Loucy (cell line): ENCODE results near the gene GSTT2.

Source experiments
- EZH2phosphoT487 ChIP-seq: fragments of 200-600 bp; IDR thresholded peaks from 2 replicates; pipeline ENCODE4 v1.6.1; 2018; ENCODE audit warnings: antibody characterized with exemption, mild to moderate bottlenecking, moderate library complexity, borderline replicate concordance
- TF ChIP-seq, protein P1 (sequence below): fragments of 200-600 bp; sonication (generic); conservative IDR thresholded peaks from 2 replicates; pipeline ENCODE4 v1.5.1; 2014; ENCODE audit warnings: mild to moderate bottlenecking, antibody characterized with exemption, low read length

DNA sequence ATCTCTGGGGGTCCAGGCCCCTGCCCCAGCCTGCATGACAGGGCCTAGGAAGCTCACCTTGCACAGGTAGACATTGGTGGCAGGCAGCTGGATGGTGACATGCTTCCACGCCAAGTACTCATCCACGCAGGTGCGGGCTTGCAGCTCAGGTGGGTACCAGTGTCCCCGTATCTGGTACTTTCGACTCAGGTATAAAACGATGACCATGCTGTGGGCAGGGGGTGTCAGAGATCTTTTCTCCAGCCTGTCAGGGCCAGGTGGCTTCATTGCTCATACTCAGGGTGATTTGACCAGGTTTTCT, 26.9 kb downstream of the GSTT2 start:
- TF ChIP-seq, protein P1, sequence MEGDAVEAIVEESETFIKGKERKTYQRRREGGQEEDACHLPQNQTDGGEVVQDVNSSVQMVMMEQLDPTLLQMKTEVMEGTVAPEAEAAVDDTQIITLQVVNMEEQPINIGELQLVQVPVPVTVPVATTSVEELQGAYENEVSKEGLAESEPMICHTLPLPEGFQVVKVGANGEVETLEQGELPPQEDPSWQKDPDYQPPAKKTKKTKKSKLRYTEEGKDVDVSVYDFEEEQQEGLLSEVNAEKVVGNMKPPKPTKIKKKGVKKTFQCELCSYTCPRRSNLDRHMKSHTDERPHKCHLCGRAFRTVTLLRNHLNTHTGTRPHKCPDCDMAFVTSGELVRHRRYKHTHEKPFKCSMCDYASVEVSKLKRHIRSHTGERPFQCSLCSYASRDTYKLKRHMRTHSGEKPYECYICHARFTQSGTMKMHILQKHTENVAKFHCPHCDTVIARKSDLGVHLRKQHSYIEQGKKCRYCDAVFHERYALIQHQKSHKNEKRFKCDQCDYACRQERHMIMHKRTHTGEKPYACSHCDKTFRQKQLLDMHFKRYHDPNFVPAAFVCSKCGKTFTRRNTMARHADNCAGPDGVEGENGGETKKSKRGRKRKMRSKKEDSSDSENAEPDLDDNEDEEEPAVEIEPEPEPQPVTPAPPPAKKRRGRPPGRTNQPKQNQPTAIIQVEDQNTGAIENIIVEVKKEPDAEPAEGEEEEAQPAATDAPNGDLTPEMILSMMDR: no peak
- TF ChIP-seq EZH2phosphoT487: no peak
